GM21515 (cell line): ENCODE data around the gene NPL.

ENCODE experiments used
- ATAC-seq: cut with Tn5 transposase; IDR thresholded peaks from one replicate; pipeline ENCODE4 v1.9.1; 2021; ENCODE audit not compliant: unreplicated experiment

The NPL gene

GRCh38 chr1:182861994-182862393 is 72.4 kb downstream of the NPL start:
- ATAC-seq: no peak

- no peak for ATAC-seq
Measured at GRCh38 chr1:182862827-182863226, 73.3 kb downstream of the NPL start.

- ATAC-seq: no peak
Measured at GRCh38 chr1:182863940-182864339, 74.4 kb downstream of the NPL start.

DNA sequence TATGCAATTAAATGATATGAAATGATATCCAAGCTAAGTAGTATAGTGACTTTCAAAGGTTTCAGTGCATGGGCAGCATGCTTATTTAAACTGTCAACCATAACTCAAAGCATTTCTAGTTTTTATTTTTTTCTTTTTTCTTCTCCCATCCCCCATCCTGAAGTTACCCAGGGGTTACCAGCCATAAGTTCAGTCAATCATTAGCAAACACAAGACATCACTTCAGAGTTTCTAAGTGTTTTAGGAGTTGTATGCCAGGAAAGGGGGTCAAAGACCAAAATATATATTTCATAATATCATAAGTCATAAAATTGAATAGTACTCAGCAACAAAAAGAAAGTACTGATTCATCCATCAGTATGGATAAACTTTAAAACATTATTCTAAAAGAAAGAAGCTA is 78.3 kb downstream of the NPL start:
- ATAC-seq: no peak

DNA sequence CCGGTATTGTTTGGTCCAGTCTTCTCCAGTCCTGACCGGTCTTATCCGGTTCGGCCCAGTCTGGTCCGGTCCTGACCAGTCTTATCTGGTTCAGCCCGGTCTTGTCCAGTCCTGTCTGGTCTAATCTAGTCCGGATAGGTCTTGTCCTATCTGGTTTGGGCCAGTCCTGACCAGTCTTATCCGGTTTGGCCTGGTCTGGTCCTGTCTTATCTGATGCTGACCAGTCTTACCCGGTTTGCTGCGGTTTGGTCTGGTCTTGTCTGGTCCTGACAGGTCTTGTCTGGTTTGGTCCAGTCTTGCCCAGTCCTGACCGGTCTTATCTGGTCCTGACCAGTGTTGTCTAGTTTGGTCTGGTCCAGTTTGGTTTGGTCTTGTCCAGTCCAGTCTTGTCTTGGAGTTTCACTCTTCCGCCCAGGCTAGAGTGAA is 79.7 kb downstream of the NPL start:
- ATAC-seq: no peak

- no peak for ATAC-seq
Measured at GRCh38 chr1:182872881-182873280, 83.3 kb downstream of the NPL start.

GRCh38 chr1:182875889-182876288 is 86.3 kb downstream of the NPL start:
- ATAC-seq: no peak

DNA sequence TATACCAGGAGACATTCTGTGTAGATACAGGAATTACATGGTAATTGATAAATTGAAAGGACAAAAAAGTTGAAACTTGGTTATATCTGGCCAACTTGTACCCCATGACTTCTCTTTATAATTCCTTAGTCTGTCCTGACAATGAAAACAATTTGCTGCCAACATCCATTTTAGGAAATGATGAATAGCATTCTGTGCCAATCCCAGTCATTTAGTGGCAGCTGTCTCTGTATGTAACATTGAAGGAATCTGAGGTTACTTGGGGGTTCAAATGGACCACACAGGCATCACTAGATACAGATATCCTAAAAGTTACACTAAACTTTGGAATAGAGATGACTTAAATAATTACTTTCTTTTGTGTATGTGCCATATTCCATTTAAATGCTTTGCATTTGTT is 87.8 kb downstream of the NPL start:
- ATAC-seq: no peak

DNA sequence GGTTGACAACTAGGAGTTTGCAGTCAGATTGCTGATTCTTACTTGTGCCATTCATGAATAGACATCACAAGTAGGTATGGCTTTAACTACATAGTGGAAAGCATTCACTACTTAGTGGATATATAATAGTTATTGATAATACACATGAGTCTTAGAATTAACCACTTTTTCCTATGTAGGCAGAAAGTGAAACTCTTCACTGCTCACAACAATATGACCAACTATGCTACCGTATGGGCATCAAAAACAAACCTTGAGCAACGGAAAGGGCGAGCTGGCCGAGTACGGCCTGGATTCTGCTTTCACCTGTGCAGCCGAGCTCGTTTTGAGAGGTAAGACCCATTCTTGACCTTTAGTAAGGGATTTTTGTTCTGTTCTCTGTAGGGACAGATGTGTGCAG is 88.3 kb downstream of the NPL start:
- ATAC-seq: no peak
